ENCODE measurements around the gene RAB20.

- TF ChIP-seq CTCF (IDR thresholded peaks at IDR 0.05) (no peak), EZH2 (IDR thresholded peaks at IDR 0.05; ENCODE audit: borderline replicate concordance, insufficient read depth, low read depth, low read length, poor library complexity, severe bottlenecking) (no peak)
Measured at GRCh38 chr13:110572778-110573118, 11.2 kb upstream of the RAB20 start.
